HG02610 (cell line): Measurements from ENCODE around the gene METTL16.
"Not testable (repeated sequence)": the region's sequence is repeated elsewhere in the genome, so short reads cannot be mapped to it uniquely, and the experiment has no call there.

Source experiments
- ATAC-seq: cut with Tn5 transposase; IDR thresholded peaks from one replicate; pipeline ENCODE4 v1.9.1; 2021; ENCODE audit warnings: mild to moderate bottlenecking, moderate library complexity; ENCODE audit not compliant: unreplicated experiment

The METTL16 gene

GRCh38 chr17:2452216-2452750 is 59.4 kb downstream of the METTL16 start:
- no peak for ATAC-seq

- ATAC-seq: no peak
These were observed 61.6 kb downstream of the METTL16 start for GRCh38 chr17:2450016-2450650.

GRCh38 chr17:2449486-2449885 is 62.2 kb downstream of the METTL16 start:
- ATAC-seq: no peak

GRCh38 chr17:2447479-2447878 is 64.2 kb downstream of the METTL16 start:
- not testable (repeated sequence) for ATAC-seq

- ATAC-seq: no peak
These were observed 66.0 kb downstream of the METTL16 start for GRCh38 chr17:2445638-2446037.

- ATAC-seq: no peak
These were observed 67.3 kb downstream of the METTL16 start for GRCh38 chr17:2444382-2444781.

GRCh38 chr17:2442166-2442565 is 69.5 kb downstream of the METTL16 start:
- no peak for ATAC-seq

GRCh38 chr17:2440930-2441329 is 70.8 kb downstream of the METTL16 start:
- no peak for ATAC-seq

- not testable (repeated sequence) for ATAC-seq
These were observed 71.7 kb downstream of the METTL16 start for GRCh38 chr17:2439997-2440396.

GRCh38 chr17:2438823-2439222 is 72.9 kb downstream of the METTL16 start:
- ATAC-seq: no peak

GRCh38 chr17:2436316-2436905 is 75.3 kb downstream of the METTL16 start:
- no peak for ATAC-seq

GRCh38 chr17:2435862-2436261 is 75.8 kb downstream of the METTL16 start:
- ATAC-seq: no peak

GRCh38 chr17:2435181-2435741 is 76.4 kb downstream of the METTL16 start:
- ATAC-seq: no peak

GRCh38 chr17:2433696-2434095 is 78.0 kb downstream of the METTL16 start:
- ATAC-seq: no peak

GRCh38 chr17:2427910-2428309 is 83.8 kb downstream of the METTL16 start:
- no peak for ATAC-seq

GRCh38 chr17:2427215-2427614 is 84.5 kb downstream of the METTL16 start:
- ATAC-seq: no peak

- ATAC-seq: no peak
These were observed 88.4 kb downstream of the METTL16 start for GRCh38 chr17:2423271-2423670.

- ATAC-seq: no peak
These were observed 90.2 kb downstream of the METTL16 start for GRCh38 chr17:2421315-2422147.

- ATAC-seq: no peak
These were observed 91.5 kb downstream of the METTL16 start for GRCh38 chr17:2420176-2420575.

GRCh38 chr17:2419486-2419885 is 92.2 kb downstream of the METTL16 start:
- ATAC-seq: no peak

- no peak for ATAC-seq
These were observed 93.1 kb downstream of the METTL16 start for GRCh38 chr17:2418572-2418971.
